Transverse colon (tissue), 4 donors: ENCODE results near the gene LRRC23.

ENCODE experiments used
- EP300 ChIP-seq: sonication (generic); formaldehyde crosslinking; IDR thresholded peaks from one replicate; pipeline ENCODE4 v1.6.1; 2017; ENCODE audit warnings: antibody characterized with exemption, low read depth
- POLR2A ChIP-seq: fragments of 450-650 bp; IDR thresholded peaks from one replicate; pipeline ENCODE4 v1.6.1; 2016; ENCODE audit warnings: antibody characterized with exemption, mild to moderate bottlenecking, moderate library complexity
- POLR2AphosphoS5 ChIP-seq, 3 donors: sonication (generic); formaldehyde crosslinking; IDR thresholded peaks; one replicate each; pipeline ENCODE4 v1.6.1; 2016; ENCODE audit warnings: antibody characterized with exemption in 3 of 3
- TF ChIP-seq, protein P1 (sequence below), 5 experiments: fragments of 200-600 bp in 3 of 5; fragments of 450-650 bp in 2 of 5; sonication (generic) in 3 of 5; IDR thresholded peaks; 1 replicate in 2 of 5; 2 replicates in 3 of 5; pipeline ENCODE4 v1.5.1; 2016 to 2017; ENCODE audit warnings: antibody characterized with exemption in 5 of 5, inconsistent platforms in 3 of 5, mild to moderate bottlenecking in 2 of 5, moderate library complexity in 1 of 5

DNA sequence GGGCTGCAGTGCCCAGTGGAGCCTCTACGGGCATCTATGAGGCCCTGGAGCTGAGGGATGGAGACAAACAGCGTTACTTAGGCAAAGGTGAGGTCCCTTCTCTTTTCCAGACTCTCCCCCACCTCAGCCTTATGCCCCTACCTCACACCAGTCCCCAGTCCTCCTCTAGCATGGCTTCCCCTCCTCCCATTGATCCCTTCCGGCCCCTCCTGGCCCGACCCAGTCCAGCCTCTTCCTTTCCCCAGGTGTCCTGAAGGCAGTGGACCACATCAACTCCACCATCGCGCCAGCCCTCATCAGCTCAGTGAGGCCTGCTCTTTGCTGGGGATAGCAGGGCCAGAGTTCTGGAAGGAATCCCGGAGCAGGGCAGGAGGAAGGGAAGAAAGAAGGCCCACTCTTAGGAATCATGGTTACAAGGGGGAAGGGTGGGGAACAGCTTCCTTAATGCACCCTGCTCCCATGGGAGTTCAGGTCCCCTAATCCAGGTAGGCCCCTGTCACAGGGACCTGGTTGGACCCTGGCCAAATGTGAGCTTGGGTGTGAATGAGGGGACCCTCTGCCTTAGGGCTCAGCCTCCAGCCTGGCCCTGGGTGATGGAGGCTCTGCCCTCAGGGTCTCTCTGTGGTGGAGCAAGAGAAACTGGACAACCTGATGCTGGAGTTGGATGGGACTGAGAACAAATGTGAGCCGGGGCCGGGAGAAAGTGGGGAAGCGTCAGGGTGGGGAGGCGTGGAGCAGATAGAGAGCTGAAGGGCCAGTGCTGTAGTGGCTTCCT, 12.0 kb downstream of the LRRC23 start:
- TF ChIP-seq POLR2A (no peak), EP300 (no peak), POLR2AphosphoS5 (IDR thresholded peaks at IDR 0.05) (no peak)
- TF ChIP-seq, protein P1, sequence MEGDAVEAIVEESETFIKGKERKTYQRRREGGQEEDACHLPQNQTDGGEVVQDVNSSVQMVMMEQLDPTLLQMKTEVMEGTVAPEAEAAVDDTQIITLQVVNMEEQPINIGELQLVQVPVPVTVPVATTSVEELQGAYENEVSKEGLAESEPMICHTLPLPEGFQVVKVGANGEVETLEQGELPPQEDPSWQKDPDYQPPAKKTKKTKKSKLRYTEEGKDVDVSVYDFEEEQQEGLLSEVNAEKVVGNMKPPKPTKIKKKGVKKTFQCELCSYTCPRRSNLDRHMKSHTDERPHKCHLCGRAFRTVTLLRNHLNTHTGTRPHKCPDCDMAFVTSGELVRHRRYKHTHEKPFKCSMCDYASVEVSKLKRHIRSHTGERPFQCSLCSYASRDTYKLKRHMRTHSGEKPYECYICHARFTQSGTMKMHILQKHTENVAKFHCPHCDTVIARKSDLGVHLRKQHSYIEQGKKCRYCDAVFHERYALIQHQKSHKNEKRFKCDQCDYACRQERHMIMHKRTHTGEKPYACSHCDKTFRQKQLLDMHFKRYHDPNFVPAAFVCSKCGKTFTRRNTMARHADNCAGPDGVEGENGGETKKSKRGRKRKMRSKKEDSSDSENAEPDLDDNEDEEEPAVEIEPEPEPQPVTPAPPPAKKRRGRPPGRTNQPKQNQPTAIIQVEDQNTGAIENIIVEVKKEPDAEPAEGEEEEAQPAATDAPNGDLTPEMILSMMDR (IDR thresholded peaks at IDR 0.05), result no peak
